Smooth muscle cell of the brain vasculature (primary cell): Measurements from ENCODE around the gene ASPDH.

Experiments
- DNase-seq: peaks from one replicate; pipeline ENCODE4 v3.0.0-alpha.2; 2012; ENCODE audit warnings: low read depth, low spot score

The ASPDH gene

DNA sequence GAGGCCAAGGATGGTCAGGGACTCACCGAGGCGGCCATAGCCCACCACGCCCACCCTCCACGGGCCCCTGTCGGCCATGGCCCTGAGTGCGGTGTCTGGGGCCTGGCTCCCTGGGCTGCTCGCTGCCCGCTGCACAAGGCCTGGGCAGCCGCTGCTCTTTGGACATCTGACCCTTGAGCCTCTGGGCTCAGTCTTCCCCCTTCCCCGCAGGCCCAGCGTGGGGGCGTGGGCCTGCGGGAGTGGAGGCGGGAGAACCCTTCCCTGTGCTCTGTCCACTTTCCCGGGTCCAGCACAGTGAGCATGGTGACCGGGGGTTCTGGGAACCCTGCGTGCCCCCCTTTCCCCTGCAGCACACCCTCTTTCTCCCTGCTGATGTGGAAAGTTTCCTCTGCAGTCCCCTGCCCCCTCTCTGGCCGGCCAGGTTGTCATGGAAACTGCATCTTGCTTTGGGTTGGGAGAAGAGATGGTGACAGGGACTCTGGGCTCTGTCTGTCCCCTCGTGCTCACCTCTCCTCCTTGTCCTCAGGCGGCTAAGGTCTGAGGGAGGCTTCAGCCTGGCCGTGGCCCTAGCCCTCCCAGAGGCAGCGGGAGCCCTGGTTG, at the start of gene ASPDH:
ASPDH (minus strand) TSS at position 168 of the 600 bp plus-strand sequence; CDS start at position 78, 90 bp downstream.
- no peak for DNase-seq

DNA sequence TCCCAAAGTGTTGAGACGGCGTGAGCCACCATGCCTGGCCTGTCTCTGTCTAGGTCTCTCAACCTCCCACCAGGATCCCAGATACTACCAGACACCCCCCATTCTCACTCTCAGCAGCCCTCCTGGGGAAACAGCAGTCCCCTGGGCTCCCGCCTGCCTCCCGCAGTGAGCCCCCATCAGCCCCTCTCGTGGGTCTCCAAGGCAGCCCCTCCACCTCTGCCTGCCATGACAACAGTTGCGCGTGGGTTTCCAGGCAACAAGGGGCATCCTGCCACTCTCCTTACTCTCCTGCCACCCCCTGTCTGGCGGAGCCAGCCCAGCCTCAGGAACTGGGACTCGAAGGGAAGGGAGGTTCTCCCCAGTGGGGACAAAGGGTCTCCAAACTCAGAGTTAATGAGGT, 49.3 kb upstream of the ASPDH start:
- DNase-seq = no peak

DNA sequence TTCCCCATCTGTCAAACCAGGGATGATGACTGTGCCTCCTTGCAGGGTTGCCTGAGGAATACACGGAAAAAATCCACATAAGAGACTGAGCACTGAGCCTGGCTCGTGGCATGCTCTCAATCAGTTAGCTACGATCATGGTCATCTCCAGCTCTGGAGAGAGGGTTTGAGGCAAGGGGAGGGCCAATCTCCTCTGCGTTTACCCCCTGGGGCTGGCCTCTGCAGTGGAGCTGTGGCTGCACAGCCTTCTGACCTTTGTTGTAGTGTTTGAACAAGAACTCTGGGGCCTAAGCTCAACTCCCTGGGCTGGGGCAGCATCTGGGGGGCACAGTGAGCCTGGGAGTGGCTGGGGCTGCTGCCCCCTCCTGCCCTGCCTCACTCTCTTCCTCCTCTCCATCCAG, 48.6 kb upstream of the ASPDH start:
- no peak for DNase-seq

DNA sequence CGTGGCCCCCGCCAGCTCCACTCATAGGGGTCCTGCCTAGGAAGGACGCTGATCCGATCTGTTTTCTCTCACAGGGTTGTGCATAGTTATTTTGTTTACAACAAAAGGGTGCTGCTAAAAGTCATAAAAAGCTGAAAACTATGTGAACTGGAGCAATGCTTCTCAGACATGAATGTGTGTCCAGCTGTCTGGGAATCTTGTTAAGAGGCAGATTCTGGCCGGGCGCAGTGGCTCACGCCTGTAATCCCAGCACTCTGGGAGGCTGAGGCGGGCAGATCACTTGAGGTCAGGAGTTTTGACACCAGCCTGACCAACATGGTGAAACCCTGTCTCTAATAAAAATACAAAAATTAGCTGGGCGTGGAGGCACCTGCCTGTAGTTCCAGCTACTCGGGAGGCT, 45.9 kb upstream of the ASPDH start:
- no peak for DNase-seq

GRCh38 chr19:50558449-50558848, 44.7 kb upstream of the ASPDH start:
- DNase-seq = no peak

GRCh38 chr19:50558039-50558438, 44.3 kb upstream of the ASPDH start:
- no peak for DNase-seq

DNA sequence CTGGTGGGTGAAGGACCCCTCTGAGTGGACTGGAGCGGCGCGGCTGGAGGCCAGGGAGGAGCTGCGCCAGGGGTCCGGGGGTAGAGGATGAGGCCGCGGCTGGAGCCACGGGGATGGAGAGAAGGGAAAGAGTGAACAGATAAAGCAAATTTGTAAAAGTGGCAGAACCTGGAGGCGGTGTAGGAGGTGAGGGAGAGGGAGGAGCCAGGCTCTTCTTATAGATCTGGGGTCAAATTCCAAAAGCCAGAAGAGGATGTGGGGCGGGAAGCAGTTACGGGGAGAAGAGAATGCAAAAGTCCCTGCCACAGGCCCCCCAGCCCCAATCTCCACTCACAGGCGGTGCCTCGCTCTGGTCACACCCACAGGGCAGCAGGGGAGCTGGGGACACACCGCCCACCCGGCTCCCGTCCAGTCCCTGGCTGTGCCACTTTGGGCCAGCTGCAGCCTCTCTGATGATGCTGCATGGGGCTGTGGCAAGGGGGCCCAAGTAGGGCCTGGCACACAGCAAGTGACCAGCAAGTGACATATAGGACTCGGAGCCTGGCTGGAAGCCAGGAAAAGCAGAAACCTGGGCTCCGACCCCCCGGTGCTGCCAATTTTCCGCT, 43.4 kb upstream of the ASPDH start:
- DNase-seq = no peak

DNA sequence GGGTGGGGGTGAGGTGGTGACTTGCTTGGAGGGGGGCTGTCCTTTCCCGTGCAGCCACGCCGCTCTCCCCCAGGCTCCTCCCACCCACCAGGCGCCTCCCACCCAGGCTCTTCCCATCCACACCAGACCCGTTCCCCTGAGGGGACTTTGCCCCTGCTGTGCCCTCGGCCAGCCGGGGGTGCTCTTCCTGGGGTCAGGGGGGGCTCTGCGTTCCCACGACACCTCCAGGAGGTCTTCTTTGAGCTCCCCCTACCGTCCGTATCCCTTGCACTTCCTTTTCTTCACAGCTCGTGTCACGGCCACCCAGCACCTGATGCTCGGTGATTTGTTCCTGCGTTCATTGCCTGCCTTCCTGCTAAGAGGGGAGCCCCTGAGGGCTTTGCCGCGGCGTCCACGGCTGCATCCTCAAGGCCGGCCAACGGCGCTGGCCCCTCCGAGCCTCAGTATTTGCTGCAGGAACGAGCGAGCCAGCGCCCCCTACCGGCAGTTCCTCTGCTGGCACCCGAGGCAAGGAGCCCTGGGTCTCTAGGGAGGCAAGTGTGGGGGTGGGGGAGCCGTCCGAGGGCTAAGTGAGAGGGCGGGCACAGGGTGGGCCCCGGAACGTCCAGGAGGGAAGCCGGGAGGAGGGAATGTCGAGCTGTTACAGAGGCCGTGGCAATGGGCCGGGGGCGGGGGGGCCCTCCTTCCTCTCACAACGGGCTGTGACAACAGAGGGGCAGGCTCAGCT, 42.7 kb upstream of the ASPDH start:
- peak; percentile 20 for DNase-seq

GRCh38 chr19:50555450-50556281, 42.0 kb upstream of the ASPDH start:
- no peak for DNase-seq

GRCh38 chr19:50555033-50555432, 41.3 kb upstream of the ASPDH start:
- DNase-seq = no peak

DNA sequence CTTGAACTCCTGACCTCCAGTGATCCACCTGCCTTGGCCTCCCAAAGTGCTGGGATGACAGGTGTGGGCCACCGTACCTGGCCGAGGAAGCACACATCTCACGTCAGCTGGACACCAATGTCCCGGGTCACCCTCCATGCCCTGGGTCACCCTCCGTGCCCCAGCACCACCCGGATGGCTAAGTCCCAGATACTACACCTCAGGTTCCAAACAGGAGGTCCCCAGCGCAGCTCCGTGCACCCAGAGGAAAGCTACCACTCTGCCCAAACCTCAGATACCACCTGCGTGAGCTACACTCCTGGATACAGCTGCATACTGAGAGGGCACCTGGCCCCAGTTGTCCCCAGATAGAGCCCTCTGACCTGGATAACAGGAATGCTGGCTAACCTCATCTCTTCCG, 40.5 kb upstream of the ASPDH start:
- DNase-seq = no peak

GRCh38 chr19:50553134-50553703, 39.5 kb upstream of the ASPDH start:
- DNase-seq = no peak

DNA sequence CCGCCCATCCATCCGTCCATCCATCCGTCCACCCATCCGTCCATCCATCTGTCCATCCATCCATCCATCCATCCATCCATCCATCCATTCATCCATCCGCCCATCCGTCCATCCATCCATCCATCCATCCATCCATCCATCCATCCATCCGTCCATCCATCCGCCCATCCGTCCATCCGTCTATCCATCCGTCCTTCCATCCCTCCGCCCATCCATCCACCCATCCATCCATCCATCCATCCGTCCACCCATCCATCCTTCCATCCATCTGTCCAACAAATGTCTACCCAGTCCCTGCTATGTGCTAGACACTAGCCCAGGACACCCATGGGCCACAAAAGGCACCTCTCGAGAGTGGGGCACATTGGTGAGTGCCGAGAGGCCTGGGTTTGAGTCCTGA, 38.8 kb upstream of the ASPDH start:
- no peak for DNase-seq

- no peak for DNase-seq
Measured at GRCh38 chr19:50551715-50552187, 38.0 kb upstream of the ASPDH start.

DNA sequence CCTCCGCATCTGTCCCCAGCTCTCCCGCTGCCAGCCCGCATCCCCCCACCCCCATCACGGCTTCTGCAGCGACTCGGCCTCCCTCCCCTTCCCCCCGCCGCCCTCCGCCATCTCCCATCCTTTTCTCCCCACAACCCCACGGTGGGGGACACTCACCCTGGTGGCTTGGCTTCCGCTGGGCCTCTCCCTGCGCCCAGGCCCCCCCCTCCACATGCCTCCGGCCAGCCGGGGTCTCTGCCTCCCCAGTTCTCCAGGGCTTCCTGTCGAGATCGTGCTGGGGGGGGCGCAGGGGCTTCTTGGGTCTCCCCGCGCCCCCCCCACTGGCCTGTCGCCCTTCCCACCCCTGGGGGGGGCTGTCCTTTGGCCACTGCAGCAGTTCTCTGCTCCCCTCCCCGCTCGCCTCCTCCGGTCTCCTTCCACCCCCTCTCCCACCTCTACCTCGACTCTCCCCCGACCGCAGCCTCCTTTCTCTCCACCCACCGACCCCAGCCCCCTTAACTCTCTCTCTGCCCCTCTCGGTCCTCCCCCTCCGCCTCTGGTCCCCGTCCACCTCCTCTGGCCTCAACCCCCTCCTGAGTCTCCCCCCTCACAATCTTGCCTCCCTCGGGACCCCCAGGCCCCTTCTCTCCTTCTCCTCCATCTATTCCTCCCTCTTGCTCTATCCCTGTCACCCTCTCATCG, 37.5 kb upstream of the ASPDH start:
- no peak for DNase-seq

GRCh38 chr19:50550594-50550966, 36.9 kb upstream of the ASPDH start:
- DNase-seq = no peak

GRCh38 chr19:50549927-50550593, 36.3 kb upstream of the ASPDH start:
- no peak for DNase-seq

- DNase-seq = no peak
Measured at GRCh38 chr19:50549059-50549926, 35.6 kb upstream of the ASPDH start.

DNA sequence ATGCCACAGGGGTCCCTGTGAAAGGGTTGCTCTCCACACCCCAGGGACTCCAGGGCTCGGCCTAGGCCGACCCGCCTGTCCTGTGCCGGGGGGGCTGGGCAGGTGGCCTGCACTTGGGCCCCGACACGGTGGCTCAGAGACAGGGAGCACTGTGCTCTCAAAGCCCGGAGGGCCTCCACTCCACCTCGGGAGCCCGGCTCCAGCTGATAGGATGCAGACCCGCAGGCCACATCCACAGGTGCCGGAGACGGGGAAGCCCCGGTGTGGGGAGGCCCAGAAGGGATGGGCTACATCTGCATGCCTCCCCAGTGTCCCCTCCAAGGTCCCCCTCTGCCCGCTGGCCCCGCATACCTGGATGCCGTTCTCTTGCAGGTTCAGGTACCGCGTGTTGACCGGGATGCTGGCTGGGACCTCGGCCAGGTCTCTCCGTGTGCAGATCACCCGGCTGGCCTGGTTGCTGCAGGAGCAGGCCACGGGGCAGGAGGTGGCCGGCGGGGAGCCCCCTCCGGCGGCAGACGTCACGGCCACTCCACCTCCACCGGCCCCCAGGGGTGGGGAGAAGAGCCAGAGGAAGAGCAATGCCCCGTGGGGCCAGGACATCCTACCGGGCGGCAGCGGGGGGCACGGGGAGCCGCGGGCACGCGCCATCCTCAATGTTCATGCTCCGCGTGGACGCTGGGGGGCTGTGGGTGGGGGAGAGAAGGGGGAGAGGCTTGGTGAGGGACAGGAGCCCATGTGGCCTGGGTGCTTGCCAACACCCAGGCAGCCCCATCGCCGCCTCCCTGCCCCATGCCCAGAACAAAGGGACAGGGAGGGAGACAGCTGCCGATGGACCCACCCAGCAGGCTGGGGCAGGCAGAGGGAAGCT, 34.7 kb upstream of the ASPDH start:
- no peak for DNase-seq
